HG03097 (cell line): Measurements from ENCODE around the gene FGF18.
"Not testable (repeated sequence)": the region's sequence is repeated elsewhere in the genome, so short reads cannot be mapped to it uniquely, and the experiment has no call there.

Experiments used
- ATAC-seq: cut with Tn5 transposase; IDR thresholded peaks from one replicate; pipeline ENCODE4 v1.9.1; 2021; ENCODE audit not compliant: unreplicated experiment, low FRiP score

FGF18 gene

DNA sequence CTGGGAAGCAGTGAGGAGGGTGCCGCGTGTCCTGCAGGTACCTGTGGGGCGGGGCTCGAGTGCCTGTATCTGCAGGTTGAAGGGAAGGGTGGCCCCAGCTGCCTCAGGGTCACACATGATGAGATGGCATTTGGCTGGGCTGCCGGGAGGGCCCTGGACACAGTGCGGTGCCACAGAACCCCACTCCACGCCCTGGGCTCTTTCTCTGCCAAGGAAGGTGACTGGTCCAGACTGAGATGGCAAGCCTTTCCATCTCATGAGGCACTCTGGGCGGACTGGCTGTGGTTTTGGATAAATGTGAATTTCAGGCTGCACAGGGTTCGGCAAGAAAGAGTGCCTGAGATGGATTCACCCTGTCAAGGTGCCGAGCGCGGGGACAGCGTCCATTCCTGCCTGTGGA is 69.4 kb downstream of the FGF18 start:
- no peak for ATAC-seq

DNA sequence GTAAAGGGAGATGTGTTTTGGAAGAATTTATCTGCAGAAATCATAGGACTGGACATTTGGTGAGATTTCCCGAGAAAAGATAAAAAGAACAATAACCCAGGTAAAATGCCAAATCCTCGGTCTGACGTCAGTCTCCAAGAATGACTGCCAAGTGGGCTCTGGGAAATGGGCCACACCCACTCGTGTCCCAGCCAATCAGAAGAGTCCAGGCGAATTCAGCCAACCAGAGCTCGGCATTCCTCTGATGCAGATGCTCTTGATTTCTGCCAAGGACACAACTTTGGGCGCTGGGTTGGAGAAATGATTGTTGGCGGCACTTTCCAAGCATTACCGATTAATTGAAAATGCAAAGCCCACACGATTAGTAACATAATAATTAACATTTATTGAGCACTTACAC is 73.3 kb downstream of the FGF18 start:
- ATAC-seq: no peak

DNA sequence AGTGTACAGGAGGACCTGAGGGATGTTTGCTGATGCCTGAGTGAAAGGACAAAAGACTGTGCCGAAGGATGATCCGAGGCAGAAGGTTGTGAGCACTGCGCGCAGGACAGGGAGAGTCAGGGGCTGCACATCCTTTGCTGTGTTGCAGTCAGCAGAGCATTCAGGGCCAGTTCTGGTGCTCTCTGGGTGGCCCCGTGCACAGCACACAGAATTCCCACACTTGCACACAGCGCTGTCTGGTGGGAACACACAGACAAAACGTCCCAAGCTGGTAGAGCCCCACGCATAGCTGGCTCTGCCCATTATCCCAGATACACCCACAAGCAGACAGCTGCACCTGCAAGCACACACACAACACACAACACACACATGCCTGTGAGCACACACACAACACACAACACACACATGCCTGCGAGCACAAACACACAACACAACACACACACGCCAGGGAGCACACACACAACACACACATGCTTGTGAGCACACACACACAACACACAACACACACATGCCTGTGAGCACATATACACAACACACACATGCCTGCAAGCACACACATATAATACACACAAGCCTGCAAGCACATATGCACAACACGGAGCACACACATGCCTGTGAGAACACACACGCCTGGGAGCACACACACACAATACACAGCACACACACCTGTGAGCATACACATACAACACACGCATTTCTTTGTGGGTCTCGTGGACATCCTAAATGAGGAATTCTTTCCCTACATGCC is 74.4 kb downstream of the FGF18 start:
- no peak for ATAC-seq

DNA sequence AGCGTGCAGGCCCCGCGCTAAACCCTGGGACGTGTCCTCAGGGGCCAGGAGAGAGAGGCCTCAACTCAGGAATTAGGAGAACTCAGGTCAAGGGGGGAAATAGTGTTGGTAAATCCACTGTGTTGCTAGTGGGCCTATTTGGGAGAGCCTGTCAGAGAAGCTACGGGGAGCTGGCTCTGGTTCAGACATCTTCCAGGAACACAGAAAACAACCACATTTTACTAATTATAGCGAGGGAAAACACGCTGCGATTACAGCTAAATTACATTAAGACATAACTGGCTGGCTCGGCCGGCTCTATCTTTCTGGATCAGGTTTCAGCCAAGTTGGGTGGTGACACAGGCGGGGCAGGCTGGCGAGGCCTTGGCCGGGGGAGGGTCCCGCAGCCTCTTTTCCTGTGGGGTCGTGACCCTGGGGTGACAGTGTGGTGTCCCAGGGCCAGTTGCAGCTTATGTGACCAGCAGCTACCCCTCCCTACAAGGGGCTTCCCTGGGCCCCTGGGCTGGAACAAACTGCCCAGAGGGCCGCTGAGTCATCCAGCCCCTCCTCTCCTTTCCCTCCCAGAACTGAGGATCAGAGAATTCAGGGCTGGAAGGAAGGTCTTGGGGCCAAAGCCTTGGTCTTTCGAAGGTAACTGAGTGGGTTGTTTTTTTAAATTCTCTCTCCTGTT is 75.1 kb downstream of the FGF18 start:
- ATAC-seq: no peak

DNA sequence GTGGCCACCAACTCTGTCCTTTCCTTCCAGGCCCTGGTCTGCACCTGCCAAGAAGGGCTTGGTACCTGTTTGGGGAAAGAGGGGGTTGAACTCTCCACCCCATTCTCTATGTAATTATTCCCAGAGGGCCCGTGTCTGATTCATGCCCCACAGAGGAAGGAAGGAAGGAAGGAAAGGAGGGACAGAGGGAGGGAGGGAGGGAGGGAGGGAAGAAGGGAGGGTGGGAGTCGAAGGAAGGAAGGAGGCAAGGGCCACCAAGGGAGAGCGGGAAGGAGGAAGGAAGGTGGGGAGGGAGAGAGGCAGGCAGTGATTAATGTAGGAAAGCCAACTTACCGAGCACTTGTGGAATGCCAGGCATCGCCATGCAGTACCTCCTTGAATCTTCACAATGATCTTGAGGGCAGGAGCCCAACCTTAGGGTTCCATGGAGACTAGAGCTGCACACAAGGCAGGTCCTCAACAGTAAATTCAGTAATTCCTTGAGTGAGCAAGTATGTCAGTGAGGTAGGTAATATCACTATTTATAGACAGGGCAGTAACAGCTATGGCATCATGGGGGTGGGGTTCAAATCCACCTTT is 75.8 kb downstream of the FGF18 start:
- no peak for ATAC-seq

DNA sequence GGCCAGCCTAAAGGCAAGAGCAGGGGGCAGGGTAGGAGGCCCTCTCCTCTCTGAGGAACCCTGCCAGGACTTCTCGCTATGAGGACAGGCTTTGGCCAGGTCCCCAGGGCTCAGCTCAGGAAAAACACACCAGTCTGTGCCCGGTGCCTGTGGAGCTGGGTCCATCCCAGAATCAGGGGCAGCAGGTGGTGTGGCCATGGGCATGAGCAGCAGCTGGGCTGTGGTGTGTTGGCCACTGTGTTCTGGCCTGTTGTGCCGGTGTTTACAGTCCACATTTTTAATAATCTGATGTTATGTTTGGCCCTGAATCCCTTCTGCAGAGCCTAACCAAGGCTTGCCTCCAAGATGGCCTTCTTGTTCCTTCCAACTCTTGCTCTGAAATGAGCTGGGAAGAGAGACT is 77.0 kb downstream of the FGF18 start:
- ATAC-seq: no peak

DNA sequence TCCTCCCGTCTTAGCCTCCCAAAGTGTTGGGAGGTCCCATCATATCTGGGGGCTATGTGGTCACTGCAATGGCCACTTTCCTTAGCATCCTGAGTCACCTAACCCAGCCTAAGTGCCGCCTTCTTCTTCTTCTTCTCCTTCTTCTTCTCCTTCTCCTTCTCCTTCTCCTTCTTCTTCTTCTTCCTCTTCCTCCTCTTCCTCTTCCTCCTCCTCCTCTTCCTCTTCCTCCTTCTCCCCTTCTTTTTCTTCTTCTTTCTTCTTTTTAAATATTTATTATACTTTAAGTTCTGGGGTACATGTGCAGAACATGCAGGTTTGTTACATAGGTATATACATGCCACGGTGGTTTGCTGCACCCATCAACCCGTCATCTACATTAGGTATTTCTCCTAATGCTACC is 78.0 kb downstream of the FGF18 start:
- ATAC-seq: not testable (repeated sequence)

DNA sequence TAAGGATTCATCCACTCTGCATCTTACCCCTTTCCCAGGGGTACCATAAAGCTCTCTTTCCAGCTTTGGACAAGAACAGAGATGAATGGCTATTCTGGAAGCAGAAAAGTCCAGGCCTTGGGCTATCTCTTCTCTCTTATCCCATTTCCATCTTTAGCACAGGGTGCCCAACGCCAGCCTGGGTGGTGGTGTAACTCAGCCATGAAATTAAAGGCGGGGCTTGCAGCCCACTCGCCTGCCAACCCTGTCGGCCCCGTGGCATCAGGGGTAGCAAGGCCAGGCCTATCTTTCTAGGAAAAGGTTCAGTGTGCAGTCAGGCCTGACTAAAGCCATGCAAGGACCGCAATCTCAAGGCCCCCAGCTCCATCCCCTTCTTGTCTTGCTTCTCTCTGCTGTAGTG is 78.7 kb downstream of the FGF18 start:
- no peak for ATAC-seq

DNA sequence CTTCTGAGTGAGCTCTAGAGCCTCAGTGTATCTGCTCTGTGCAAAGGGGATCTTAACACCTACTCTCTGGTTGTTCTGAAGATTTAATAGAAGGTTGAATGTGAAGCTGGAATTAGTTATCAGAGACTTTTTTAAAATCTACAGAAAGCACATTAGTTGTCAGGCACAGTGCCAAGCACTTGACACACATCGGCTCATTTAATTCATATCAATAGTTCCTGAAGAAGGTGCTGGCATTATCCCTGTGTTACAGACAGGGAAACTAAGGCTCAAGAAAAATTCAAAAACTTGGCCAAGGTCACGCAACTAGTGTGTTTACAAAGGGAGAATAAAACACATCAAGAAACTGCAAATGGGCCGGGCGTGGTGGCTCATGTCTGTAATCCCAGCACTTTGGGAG is 80.2 kb downstream of the FGF18 start:
- ATAC-seq: no peak

DNA sequence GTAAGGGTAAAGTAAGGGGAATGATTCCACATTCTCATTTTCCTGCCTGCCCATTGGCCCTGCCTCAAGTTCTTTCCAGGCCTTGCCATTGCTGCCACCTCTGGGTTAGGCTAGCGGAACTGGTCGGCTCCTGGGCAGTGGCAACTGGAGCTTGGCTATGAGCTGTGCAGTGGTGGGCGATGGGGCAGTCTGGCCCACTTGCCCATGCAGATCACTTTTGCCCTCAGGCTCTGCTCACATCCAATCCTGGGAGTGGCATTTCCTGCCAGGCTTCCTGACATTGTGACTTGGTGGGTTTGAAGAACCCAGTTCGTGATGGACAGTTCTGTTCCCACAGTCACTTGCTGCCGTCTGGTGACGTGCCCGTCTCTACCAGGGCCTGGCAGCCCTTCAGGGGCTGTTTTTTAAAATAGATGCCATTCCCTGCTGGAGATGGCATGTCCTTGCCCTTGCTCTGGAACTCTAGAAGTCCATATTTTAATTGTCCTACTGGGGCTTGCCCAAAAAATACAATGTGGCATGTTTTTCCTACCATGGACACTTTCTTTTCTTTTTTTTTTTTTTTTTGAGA is 86.1 kb downstream of the FGF18 start:
- ATAC-seq: no peak

DNA sequence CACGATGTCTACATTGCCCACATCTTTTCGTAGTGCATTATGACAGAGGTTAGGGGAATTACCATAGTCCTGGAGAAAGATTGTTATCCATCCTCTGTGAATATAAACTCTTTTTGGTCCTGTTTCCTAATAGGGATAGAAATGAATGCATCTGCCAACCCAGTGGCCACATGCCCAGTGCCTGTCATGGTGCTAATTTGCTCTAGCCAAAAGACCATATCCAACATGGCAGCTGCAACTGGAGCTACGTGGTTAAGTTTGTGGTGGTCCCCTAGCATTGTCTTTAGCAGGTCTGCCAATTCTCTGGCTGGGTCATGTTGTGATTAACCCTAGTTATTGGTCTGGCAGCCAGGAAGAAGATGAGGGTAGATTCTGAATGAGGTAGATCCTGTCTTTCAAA is 87.5 kb downstream of the FGF18 start:
- no peak for ATAC-seq
